Thyroid gland (tissue), 4 donors: ENCODE measurements around the gene NFIX.

Source experiments
- POLR2A ChIP-seq, 2 donors: fragments of 450-650 bp; IDR thresholded peaks; one replicate each; pipeline ENCODE4 v1.6.1; 2017; ENCODE audit warnings: antibody characterized with exemption in 2 of 2, mild to moderate bottlenecking in 2 of 2, moderate library complexity in 1 of 2
- TF ChIP-seq, protein P1 (sequence below), 6 experiments: fragments of 200-600 bp in 3 of 6; fragments of 450-650 bp in 3 of 6; sonication (generic) in 3 of 6; IDR thresholded peaks; one replicate each; pipeline ENCODE4 v1.5.1; 2016 to 2019; ENCODE audit warnings: antibody characterized with exemption in 6 of 6, mild to moderate bottlenecking in 2 of 6, inconsistent platforms in 1 of 6, moderate library complexity in 1 of 6

GRCh38 chr19:13079542-13079986 is 84.3 kb downstream of the NFIX start:
- no peak for TF ChIP-seq POLR2A (IDR thresholded peaks at IDR 0.05)
- TF ChIP-seq, protein P1, sequence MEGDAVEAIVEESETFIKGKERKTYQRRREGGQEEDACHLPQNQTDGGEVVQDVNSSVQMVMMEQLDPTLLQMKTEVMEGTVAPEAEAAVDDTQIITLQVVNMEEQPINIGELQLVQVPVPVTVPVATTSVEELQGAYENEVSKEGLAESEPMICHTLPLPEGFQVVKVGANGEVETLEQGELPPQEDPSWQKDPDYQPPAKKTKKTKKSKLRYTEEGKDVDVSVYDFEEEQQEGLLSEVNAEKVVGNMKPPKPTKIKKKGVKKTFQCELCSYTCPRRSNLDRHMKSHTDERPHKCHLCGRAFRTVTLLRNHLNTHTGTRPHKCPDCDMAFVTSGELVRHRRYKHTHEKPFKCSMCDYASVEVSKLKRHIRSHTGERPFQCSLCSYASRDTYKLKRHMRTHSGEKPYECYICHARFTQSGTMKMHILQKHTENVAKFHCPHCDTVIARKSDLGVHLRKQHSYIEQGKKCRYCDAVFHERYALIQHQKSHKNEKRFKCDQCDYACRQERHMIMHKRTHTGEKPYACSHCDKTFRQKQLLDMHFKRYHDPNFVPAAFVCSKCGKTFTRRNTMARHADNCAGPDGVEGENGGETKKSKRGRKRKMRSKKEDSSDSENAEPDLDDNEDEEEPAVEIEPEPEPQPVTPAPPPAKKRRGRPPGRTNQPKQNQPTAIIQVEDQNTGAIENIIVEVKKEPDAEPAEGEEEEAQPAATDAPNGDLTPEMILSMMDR (IDR thresholded peaks at IDR 0.05): no peak
